Measurements from ENCODE around the gene CCDC92.
A peak's percentile ranks its signal among the peaks of the same experiment; 100 is the strongest.

CCDC92 gene

DNA sequence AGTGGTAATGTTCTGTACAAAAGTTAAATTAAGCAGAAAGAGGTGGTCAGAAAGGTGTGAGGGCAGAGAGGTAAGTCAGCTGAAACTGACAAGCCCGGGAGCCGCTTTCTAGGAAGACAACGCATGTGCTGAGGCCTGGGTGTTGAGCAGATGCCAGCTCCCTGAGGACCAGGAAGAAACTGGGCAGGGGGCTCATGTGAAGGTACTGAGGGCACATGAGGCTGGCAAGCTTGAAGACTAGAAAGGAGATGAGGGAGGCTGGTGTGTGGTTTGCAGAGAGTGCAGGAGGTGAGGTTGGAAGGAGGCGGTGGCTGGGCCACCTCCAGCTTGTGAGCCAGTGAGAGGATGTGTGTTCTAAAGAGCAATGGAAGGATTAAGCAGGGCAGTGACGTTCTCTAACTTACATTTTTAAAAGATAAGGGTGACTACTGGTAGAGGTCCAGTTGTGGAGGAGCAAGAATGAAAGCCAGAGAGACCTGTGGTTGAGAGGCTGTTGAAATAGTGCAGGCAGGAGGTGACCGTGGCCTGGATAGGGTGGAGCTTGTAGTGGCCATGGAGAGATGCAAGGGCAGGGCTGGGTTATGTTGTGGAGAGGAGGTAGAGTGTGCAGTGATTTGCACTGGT is 29.5 kb upstream of the CCDC92 start:
- no peak for DNase-seq

DNA sequence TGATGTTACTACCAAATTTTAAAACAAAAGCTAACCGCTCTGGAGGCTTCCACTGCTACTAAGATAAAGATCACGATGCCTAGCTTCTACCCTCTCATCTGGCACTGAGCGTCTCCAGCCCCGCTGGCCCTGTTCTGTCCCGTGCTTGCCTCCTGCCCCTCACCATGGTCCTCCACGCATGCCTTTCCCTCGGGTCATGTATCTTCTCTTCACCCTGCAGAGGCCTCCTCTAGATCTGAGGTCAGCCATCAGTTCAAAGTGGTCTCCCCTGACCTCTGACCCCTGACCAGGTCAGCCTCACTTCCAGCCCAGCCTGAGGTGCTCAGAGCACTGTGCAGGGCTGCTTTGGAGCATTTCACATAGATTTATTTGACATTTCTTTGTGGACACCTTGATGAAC is 28.7 kb upstream of the CCDC92 start:
- no peak for DNase-seq

GRCh38 chr12:124000111-124000510 is 27.5 kb upstream of the CCDC92 start:
- DNase-seq, result no peak

GRCh38 chr12:123998991-123999359 is 26.3 kb upstream of the CCDC92 start:
- DNase-seq, result no peak

DNA sequence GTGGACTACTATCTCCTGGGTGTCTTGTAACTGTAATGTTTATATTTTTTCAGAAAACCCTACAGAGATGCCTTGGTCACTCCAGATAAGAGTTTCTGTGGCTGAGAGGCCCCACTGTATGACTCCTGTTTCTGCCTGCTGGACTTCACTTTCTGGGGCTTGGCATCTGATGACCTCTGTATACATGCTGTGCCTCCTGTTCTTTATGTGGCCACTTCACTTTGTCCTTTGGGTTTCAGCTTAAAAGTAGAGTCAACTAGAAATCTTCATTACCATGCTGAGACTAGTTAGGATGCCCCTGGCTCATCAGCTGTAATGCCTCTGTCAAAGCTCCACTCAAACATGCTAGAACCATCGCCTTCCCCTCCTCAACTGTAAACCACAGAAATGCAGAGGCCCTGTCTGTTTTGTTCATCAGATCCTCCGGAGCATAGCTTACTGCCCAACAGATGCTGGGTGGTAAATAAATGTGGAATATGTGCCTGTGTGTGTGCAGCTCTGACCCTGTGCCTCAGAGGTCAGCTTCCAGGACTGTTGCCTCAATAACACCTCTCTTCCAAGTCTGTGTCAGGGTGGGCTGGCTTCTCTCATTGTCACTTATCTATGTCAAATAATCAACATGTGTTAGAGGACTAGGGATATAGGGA is 25.8 kb upstream of the CCDC92 start:
- no peak for DNase-seq

- DNase-seq, result no peak
Measured at GRCh38 chr12:123997908-123998307, 25.3 kb upstream of the CCDC92 start.

DNA sequence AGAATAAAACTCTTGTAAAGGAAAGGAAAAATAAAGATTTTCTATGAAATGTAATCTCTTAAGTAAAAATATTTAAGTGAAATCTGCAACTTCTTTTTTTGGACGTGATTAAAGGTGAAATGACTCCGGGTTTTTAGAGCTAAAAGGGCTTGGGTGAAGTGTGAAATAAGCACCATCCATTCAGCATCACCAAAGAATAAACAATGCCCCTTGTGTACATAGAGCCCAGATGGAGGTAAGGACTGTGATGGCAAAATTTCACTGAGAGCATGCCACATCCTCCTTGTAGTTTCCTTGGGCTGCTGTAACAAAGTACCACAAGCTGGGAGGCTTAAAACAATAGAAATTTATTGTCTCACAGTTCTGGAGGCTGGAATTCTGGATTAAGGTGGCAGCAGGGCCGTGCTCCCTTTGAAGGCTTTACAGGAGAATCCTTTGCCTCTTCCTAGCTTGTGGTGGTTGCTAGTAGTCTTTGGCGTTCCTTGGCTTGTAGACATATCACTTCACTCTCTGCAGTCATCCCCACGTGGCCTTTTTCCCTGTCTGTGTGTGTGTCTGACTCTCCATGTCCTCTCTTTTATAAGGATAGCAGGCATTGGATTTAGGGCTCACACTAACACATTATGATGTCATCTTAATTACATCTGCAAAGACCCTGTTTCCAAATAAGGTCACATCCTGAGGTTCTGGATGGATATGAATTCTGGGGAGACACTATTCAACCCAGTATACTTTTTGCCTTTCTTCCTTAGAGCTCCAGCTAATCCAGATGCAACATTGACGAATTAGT is 24.6 kb upstream of the CCDC92 start:
- no peak for DNase-seq

DNA sequence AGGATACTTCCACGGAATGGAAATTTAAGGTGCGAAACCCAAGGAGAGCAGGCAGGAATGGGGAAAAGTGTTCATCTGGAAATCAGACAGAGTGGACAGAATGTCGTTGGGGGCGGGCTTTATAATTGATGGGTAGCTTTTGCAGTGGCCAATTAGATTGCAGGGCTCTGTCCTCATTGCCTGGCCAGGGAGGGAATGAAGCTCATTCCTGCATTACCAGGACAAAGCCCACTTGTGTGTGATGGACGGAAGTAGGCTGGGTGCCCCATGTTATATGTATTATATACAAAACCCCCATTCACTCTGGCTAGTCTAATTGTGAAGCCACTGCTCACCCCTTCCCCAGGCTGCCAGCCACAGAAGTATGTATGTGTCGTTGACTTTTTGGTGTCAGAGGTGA is 23.9 kb upstream of the CCDC92 start:
- no peak for DNase-seq

GRCh38 chr12:123995023-123995748 is 22.6 kb upstream of the CCDC92 start:
- DNase-seq, result no peak

DNA sequence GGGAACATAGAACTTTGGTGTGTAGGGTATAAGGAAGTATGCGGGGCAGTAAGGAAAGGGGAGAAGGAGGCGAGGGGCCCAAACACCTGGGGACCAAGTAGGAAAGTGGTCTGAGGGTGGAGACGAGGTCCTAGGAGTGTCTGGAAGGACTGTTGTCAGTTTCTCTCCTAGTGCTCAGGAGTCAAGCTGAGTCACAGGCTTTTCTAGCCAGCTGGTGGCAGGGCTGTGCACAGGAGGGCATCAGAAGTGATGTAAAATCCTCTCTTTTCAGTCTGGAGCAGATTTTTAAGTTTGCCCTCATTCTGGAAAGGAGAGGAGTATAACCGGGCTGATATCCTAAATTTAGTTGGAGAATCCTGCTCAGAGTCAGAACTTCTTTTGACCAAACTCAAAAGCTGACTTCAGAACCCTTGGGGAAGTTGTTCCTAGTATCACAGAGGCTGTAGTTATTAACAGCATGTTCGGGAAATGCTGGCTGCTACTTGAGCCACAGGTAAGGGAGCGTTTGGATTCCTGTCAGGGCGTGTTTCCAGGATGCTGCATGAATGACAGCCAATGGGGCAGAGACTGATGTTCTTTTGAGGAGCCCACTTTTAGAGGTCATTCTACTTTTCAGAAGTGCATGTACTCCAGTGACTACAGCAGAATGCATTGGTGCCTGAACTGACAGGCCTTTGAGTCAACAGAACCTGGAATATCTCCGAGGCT is 19.6 kb upstream of the CCDC92 start:
- DNase-seq, result no peak

- DNase-seq, result no peak
Measured at GRCh38 chr12:123991372-123991951, 18.8 kb upstream of the CCDC92 start.

DNA sequence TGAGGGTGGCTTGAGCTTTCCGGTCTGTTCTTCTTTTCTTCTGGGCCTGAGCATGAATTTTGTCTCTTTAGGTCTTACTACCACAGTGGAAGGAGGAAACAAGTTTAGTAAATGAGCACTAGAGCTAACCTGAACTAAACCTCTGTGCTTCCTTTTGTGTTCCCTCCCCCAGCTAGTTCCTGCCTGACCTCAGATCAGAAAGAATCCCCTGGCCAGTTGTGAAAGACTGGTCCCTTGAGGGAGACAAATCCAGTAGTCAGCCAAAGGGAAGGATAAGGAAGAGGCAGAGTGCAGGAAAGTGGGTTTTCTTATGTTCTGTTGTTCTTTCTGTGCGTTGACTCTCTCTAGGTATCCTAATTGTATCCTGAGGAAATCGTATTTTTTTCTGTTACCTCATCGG is 17.9 kb upstream of the CCDC92 start:
- DNase-seq, result no peak

- no peak for DNase-seq
Measured at GRCh38 chr12:123989753-123990152, 17.1 kb upstream of the CCDC92 start.

DNA sequence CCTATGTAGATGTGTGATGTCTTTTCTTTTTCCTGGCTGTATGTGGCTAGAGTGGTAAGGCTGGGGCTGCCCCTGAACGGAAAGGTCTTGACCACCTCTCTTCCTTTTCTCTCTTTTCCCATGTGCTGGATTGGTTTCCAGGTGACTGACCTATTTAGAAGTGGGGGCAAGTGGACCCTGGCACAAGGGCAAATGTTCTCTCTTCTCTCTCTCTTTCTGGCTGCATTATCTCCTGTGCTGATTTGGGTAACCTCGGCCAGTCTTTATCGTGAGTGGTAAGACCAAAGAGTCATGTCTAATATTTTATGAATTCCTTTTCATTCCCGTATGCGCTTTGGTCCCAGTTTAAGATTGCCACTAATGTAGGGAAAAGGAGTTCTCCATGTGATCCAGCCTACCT is 16.5 kb upstream of the CCDC92 start:
- no peak for DNase-seq

GRCh38 chr12:123987022-123987421 is 14.4 kb upstream of the CCDC92 start:
- DNase-seq, result no peak

DNA sequence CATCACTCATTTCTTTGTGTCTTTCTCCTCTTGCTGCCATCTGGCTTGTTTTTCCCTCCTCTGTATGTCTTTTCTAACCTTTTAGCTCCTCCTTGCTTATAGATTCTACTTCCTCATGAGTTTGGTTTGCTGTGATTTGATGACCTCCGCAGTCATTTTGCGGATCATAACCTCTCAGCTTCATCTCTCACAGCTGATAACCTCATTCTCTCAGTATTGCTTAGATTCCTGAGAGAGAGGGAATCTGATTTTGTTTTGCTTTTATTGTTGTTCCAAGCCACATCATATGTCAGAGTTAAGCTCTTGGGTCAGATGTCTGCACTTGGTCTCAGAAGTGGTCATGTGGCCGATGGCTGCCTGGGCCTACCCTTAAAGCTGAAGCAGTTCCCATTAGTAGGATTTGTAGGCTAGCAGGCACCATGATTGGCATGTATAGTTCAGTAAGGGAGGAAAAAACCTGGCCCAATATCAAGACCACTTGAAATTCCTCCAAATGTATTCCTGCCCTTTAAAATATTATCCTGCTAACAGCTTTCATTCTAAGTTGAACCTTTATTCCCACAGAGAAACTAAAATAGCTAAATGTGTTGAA is 13.8 kb upstream of the CCDC92 start:
- DNase-seq, result no peak

- no peak for DNase-seq
Measured at GRCh38 chr12:123984903-123985302, 12.3 kb upstream of the CCDC92 start.

GRCh38 chr12:123983822-123984485 is 11.3 kb upstream of the CCDC92 start:
- peak; percentile 49 for DNase-seq

GRCh38 chr12:123982269-123982668 is 9.6 kb upstream of the CCDC92 start:
- no peak for DNase-seq

- DNase-seq, result no peak
Measured at GRCh38 chr12:123979566-123979965, 6.9 kb upstream of the CCDC92 start.

DNA sequence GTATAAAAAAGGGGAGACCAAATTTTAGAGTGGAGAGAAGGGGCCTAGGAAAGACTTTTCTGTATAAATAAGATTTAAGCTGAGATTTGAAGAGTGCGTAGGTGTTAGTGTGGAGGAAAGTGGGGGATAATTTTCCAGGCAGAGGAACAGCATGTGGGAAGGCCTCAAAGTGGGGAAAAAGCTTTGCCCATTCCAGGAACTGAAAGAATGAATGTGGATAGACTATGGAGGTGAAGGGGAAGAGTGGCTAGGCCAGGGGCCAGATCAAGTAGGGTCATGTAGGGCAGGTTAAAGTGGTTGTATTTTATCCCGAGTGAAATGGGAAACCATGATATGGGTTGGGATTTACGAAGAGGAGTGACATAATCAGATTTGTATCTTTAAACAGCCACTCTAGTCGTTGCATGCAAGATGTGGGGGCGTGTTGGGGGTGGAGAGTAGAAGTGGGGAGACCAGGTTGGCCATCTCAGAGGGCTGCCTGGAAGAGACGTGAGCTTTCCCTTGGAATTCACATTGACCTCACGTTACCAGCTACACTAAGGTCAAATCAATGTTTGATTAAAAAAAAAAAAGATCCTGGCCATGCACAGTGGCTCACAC is 3.7 kb upstream of the CCDC92 start:
- no peak for DNase-seq

All from COR-L47 (cell line).